ENCODE results near the gene APBA1.

GRCh38 chr9:69594180-69594579, 78.0 kb downstream of the APBA1 start:
- TF ChIP-seq CTCF (IDR thresholded peaks at IDR 0.05): no peak
- TF ChIP-seq EZH2 (IDR thresholded peaks at IDR 0.05; ENCODE audit: borderline replicate concordance, insufficient read depth, low read depth, low read length, poor library complexity, severe bottlenecking): no peak

Measured in B cell (primary cell).